GM23338 (cell line): Measurements from ENCODE around the gene PROB1. TPM values are rescaled to one million over a fixed set of nuclear protein-coding genes. Genes with fewer than 3 reads are reported as not detected.
A peak's percentile ranks its signal among the peaks of the same experiment; 100 is the strongest.

Experiments used
- ATAC-seq: fragments of 200-7000 bp; cut with Tn5 transposase; 3 replicates; pipeline ENCODE4 v1.9.1; 2020
- DNase-seq: peaks from one replicate; pipeline ENCODE4 v3.0.0-alpha.2; 2015; ENCODE audit warnings: low spot score
- H2AFZ ChIP-seq: fragments of 200-600 bp; sonication (generic); 2 replicates; pipeline ENCODE4 v1.8.0; 2016; ENCODE audit warnings: antibody characterized with exemption, mild to moderate bottlenecking, moderate library complexity
- H3F3A ChIP-seq: fragments of 200-600 bp; sonication (generic); replicated peaks from 2 replicates; pipeline ENCODE4 v1.8.0; 2017; ENCODE audit warnings: antibody characterized with exemption, mixed run types, low read depth
- H3K27ac ChIP-seq: fragments of 200-600 bp; sonication (generic); 2 replicates; pipeline ENCODE4 v1.6.1; 2016; ENCODE audit warnings: low read depth
- H3K27me3 ChIP-seq: fragments of 200-600 bp; sonication (generic); 2 replicates; pipeline ENCODE4 v1.8.0; 2016; ENCODE audit warnings: mild to moderate bottlenecking, mixed run types, moderate library complexity; ENCODE audit not compliant: insufficient read depth
- H3K36me3 ChIP-seq: fragments of 200-600 bp; sonication (generic); 2 replicates; pipeline ENCODE4 v1.8.0; 2016; ENCODE audit warnings: mild to moderate bottlenecking; ENCODE audit not compliant: insufficient read depth
- H3K4me1 ChIP-seq: fragments of 200-600 bp; sonication (generic); 2 replicates; pipeline ENCODE4 v1.8.0; 2016; ENCODE audit warnings: mild to moderate bottlenecking, moderate library complexity; ENCODE audit not compliant: insufficient read depth
- H3K4me2 ChIP-seq: fragments of 200-600 bp; sonication (generic); 2 replicates; pipeline ENCODE4 v1.7.1; 2017; ENCODE audit warnings: mixed run types
- H3K4me3 ChIP-seq: fragments of 200-600 bp; sonication (generic); 2 replicates; pipeline ENCODE4 v1.6.1; 2016; ENCODE audit warnings: mixed run types
- H3K79me2 ChIP-seq: fragments of 200-600 bp; sonication (generic); replicated peaks from 2 replicates; pipeline ENCODE4 v1.8.0; 2017; ENCODE audit warnings: mild to moderate bottlenecking; ENCODE audit not compliant: insufficient read depth
- H3K9me2 ChIP-seq: fragments of 200-600 bp; sonication (generic); 2 replicates; pipeline ENCODE4 v1.8.0; 2017; ENCODE audit not compliant: insufficient read depth
- H4K20me1 ChIP-seq: fragments of 200-600 bp; sonication (generic); replicated peaks from 2 replicates; pipeline ENCODE4 v1.8.0; 2017; ENCODE audit warnings: mild to moderate bottlenecking; ENCODE audit not compliant: insufficient read depth
- H3K27ac Mint-ChIP-seq: 2 replicates; pipeline ENCODE4 v1.8.0; 2020; ENCODE audit warnings: inconsistent platforms, mild to moderate bottlenecking, moderate library complexity, mixed read lengths
- H3K27me3 Mint-ChIP-seq: 3 replicates; pipeline ENCODE4 v1.8.0; 2022; ENCODE audit warnings: low read depth, mild to moderate bottlenecking, moderate library complexity, mixed read lengths, inconsistent platforms; ENCODE audit not compliant: insufficient read depth, poor library complexity
- H3K36me3 Mint-ChIP-seq: 3 replicates; pipeline ENCODE4 v1.8.0; 2021; ENCODE audit warnings: low read depth, mild to moderate bottlenecking, inconsistent platforms, moderate library complexity, mixed read lengths
- H3K4me1 Mint-ChIP-seq: 3 replicates; pipeline ENCODE4 v1.8.0; 2020; ENCODE audit warnings: mild to moderate bottlenecking, inconsistent platforms, mixed read lengths
- H3K4me3 Mint-ChIP-seq: 3 replicates; pipeline ENCODE4 v1.8.0; 2021; ENCODE audit warnings: moderate library complexity, mild to moderate bottlenecking, inconsistent platforms, mixed read lengths
- H3K9me3 Mint-ChIP-seq: 3 replicates; pipeline ENCODE4 v1.8.0; 2020; ENCODE audit warnings: moderate library complexity, mild to moderate bottlenecking, inconsistent platforms, mixed read lengths
- CREB1 ChIP-seq: fragments of 250-450 bp; sonication (Bioruptor Pico); IDR thresholded peaks from 2 replicates; pipeline ENCODE4 v1.5.0; 2020; ENCODE audit warnings: low read depth, mild to moderate bottlenecking, moderate library complexity
- EZH2phosphoT487 ChIP-seq: fragments of 200-600 bp; sonication (generic); IDR thresholded peaks from one replicate; pipeline ENCODE4 v1.8.1; 2018; ENCODE audit warnings: antibody characterized with exemption; ENCODE audit not compliant: unreplicated experiment
- JUNB ChIP-seq: IDR thresholded peaks from one replicate; pipeline ENCODE4 v1.6.1; 2016; ENCODE audit warnings: antibody characterized with exemption; ENCODE audit not compliant: unreplicated experiment
- NANOG ChIP-seq: IDR thresholded peaks from 2 replicates; pipeline ENCODE4 v1.6.1; 2016; ENCODE audit warnings: antibody characterized with exemption, borderline replicate concordance
- POLR2AphosphoS5 ChIP-seq: IDR thresholded peaks from 2 replicates; pipeline ENCODE4 v1.6.1; 2016; ENCODE audit warnings: antibody characterized with exemption, low read depth
- STAT1 ChIP-seq: IDR thresholded peaks from one replicate; pipeline ENCODE4 v1.6.1; 2016; ENCODE audit warnings: antibody characterized with exemption; ENCODE audit not compliant: unreplicated experiment
- ZNF114 ChIP-seq: fragments of 250-450 bp; sonication (Bioruptor Pico); IDR thresholded peaks from 2 replicates; pipeline ENCODE4 v1.5.0; 2020; ENCODE audit warnings: mild to moderate bottlenecking, moderate library complexity
- polyA plus RNA-seq: library from polyadenylated mRNA; unstranded; fragments of >200 nt; fragmentation: Nextera tagmentation; extraction: Ambion mirVana; gene quantifications from 2 replicates; pipeline ENCODE4 v1.2.1, GENCODE V29; 2016
- total RNA-seq: library from RNA; depleted of rRNA; stranded (reverse); fragments of >200 nt; shearing (Covaris generic); gene quantifications from 2 replicates; pipeline ENCODE4 v1.2.3, GENCODE V29; 2014
- TF ChIP-seq, protein P1 (sequence below): IDR thresholded peaks from one replicate; pipeline ENCODE4 v1.6.1; 2018; ENCODE audit warnings: antibody characterized with exemption; ENCODE audit not compliant: unreplicated experiment
- TF ChIP-seq, protein P2 (sequence below): IDR thresholded peaks from 2 replicates; pipeline ENCODE4 v1.6.1; 2016; ENCODE audit warnings: antibody characterized with exemption
- TF ChIP-seq, protein P3 (sequence below): fragments of 250-450 bp; sonication (Bioruptor Pico); IDR thresholded peaks from 2 replicates; pipeline ENCODE4 v1.5.0; 2020; ENCODE audit warnings: mild to moderate bottlenecking, moderate library complexity
- TF ChIP-seq, protein P4 (sequence below), 2 experiments: fragments of 200-600 bp in 1 of 2; sonication (generic) in 1 of 2; conservative IDR thresholded peaks; 2 replicates each; pipeline versions ENCODE4 v1.5.1 to v1.6.1; 2016 to 2017; ENCODE audit warnings: antibody characterized with exemption in 2 of 2, low read depth in 2 of 2, mild to moderate bottlenecking in 2 of 2, moderate library complexity in 1 of 2

PROB1 gene
- total and polyA plus RNA-seq, 2 experiments from 2014 or later: 0.73 to 2.7 TPM

DNA sequence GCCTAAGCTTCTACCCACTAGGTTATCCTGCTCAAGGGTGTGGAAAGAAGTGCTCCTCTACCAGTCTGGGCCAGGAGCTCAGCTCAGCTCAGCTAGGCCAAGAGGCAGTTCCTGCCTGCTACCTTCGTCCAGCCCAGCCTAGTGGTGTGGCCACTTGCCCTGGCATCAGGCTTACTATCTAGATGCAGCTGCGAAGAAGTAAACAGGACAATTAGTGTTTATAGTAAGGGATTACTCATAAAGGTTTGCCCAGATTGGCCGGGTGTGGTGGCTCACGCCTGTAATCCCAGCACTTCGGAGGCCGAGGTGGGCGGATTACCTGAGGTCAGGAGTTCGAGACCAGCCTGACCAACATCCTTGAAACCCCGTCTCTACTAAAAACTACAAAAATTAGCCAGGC is 21.7 kb upstream of the PROB1 start (continued):
- TF ChIP-seq, protein P1, sequence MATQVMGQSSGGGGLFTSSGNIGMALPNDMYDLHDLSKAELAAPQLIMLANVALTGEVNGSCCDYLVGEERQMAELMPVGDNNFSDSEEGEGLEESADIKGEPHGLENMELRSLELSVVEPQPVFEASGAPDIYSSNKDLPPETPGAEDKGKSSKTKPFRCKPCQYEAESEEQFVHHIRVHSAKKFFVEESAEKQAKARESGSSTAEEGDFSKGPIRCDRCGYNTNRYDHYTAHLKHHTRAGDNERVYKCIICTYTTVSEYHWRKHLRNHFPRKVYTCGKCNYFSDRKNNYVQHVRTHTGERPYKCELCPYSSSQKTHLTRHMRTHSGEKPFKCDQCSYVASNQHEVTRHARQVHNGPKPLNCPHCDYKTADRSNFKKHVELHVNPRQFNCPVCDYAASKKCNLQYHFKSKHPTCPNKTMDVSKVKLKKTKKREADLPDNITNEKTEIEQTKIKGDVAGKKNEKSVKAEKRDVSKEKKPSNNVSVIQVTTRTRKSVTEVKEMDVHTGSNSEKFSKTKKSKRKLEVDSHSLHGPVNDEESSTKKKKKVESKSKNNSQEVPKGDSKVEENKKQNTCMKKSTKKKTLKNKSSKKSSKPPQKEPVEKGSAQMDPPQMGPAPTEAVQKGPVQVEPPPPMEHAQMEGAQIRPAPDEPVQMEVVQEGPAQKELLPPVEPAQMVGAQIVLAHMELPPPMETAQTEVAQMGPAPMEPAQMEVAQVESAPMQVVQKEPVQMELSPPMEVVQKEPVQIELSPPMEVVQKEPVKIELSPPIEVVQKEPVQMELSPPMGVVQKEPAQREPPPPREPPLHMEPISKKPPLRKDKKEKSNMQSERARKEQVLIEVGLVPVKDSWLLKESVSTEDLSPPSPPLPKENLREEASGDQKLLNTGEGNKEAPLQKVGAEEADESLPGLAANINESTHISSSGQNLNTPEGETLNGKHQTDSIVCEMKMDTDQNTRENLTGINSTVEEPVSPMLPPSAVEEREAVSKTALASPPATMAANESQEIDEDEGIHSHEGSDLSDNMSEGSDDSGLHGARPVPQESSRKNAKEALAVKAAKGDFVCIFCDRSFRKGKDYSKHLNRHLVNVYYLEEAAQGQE: no peak
- TF ChIP-seq NANOG (no peak), STAT1 (no peak), JUNB (no peak)
- TF ChIP-seq, protein P2, sequence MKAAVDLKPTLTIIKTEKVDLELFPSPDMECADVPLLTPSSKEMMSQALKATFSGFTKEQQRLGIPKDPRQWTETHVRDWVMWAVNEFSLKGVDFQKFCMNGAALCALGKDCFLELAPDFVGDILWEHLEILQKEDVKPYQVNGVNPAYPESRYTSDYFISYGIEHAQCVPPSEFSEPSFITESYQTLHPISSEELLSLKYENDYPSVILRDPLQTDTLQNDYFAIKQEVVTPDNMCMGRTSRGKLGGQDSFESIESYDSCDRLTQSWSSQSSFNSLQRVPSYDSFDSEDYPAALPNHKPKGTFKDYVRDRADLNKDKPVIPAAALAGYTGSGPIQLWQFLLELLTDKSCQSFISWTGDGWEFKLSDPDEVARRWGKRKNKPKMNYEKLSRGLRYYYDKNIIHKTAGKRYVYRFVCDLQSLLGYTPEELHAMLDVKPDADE: no peak

DNA sequence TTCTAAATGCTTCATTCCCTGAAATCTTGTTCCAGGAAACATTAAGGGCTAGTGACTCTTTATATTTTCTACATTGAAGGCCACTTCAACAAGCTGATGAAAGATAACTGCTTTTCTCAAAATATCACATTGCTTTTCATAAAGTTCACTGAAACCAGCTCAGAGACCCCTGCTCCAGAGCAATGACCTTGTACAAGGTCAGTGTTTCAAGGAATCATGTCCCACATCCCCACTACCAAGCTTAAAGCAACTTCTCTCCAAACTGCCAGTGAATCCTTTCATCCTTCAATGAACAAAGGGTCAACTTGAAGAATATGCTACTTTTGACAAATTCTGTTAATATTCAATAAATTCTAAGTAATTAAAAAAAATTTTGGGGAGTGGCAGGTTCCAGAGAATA is 21.0 kb upstream of the PROB1 start:
- no peaks in the 10 kb centered on the region for H4K20me1 ChIP-seq
- no peak overlapping the region for H2AFZ ChIP-seq
- H3K27ac ChIP-seq: peak overlapping the region; percentile 45; the same call in 1 of the 2 replicates
- DNase-seq (no peak), ATAC-seq (no peak)
- peaks cover 3% of the 10 kb centered on the region; the same call in 1 of the 2 replicates for H3F3A ChIP-seq
- Mint-ChIP-seq H3K9me3 (no peaks in the 10 kb centered on the region), H3K4me3 (no peak overlapping the region), H3K4me1 (peaks cover 15% of the 10 kb centered on the region), H3K36me3 (peaks cover 15% of the 10 kb centered on the region), H3K27me3 (no peaks in the 10 kb centered on the region), H3K27ac (no peak overlapping the region)
- H3K4me3 ChIP-seq: no peak overlapping the region
- H3K79me2 ChIP-seq: no peaks in the 10 kb centered on the region
- no peaks in the 10 kb centered on the region for H3K9me2 ChIP-seq
- peaks cover 4% of the 10 kb centered on the region; the same call in 1 of the 2 replicates for H3K36me3 ChIP-seq
- no peaks in the 10 kb centered on the region for H3K27me3 ChIP-seq
- no peak overlapping the region for H3K4me2 ChIP-seq
- no peaks in the 10 kb centered on the region for H3K4me1 ChIP-seq
- TF ChIP-seq JUNB (no peak), EZH2phosphoT487 (no peak), NANOG (no peak), POLR2AphosphoS5 (no peak), ZNF114 (CRISPR knock-in tag) (no peak), STAT1 (no peak), CREB1 (no peak)
- TF ChIP-seq, protein P2: no peak
- TF ChIP-seq, protein P3, sequence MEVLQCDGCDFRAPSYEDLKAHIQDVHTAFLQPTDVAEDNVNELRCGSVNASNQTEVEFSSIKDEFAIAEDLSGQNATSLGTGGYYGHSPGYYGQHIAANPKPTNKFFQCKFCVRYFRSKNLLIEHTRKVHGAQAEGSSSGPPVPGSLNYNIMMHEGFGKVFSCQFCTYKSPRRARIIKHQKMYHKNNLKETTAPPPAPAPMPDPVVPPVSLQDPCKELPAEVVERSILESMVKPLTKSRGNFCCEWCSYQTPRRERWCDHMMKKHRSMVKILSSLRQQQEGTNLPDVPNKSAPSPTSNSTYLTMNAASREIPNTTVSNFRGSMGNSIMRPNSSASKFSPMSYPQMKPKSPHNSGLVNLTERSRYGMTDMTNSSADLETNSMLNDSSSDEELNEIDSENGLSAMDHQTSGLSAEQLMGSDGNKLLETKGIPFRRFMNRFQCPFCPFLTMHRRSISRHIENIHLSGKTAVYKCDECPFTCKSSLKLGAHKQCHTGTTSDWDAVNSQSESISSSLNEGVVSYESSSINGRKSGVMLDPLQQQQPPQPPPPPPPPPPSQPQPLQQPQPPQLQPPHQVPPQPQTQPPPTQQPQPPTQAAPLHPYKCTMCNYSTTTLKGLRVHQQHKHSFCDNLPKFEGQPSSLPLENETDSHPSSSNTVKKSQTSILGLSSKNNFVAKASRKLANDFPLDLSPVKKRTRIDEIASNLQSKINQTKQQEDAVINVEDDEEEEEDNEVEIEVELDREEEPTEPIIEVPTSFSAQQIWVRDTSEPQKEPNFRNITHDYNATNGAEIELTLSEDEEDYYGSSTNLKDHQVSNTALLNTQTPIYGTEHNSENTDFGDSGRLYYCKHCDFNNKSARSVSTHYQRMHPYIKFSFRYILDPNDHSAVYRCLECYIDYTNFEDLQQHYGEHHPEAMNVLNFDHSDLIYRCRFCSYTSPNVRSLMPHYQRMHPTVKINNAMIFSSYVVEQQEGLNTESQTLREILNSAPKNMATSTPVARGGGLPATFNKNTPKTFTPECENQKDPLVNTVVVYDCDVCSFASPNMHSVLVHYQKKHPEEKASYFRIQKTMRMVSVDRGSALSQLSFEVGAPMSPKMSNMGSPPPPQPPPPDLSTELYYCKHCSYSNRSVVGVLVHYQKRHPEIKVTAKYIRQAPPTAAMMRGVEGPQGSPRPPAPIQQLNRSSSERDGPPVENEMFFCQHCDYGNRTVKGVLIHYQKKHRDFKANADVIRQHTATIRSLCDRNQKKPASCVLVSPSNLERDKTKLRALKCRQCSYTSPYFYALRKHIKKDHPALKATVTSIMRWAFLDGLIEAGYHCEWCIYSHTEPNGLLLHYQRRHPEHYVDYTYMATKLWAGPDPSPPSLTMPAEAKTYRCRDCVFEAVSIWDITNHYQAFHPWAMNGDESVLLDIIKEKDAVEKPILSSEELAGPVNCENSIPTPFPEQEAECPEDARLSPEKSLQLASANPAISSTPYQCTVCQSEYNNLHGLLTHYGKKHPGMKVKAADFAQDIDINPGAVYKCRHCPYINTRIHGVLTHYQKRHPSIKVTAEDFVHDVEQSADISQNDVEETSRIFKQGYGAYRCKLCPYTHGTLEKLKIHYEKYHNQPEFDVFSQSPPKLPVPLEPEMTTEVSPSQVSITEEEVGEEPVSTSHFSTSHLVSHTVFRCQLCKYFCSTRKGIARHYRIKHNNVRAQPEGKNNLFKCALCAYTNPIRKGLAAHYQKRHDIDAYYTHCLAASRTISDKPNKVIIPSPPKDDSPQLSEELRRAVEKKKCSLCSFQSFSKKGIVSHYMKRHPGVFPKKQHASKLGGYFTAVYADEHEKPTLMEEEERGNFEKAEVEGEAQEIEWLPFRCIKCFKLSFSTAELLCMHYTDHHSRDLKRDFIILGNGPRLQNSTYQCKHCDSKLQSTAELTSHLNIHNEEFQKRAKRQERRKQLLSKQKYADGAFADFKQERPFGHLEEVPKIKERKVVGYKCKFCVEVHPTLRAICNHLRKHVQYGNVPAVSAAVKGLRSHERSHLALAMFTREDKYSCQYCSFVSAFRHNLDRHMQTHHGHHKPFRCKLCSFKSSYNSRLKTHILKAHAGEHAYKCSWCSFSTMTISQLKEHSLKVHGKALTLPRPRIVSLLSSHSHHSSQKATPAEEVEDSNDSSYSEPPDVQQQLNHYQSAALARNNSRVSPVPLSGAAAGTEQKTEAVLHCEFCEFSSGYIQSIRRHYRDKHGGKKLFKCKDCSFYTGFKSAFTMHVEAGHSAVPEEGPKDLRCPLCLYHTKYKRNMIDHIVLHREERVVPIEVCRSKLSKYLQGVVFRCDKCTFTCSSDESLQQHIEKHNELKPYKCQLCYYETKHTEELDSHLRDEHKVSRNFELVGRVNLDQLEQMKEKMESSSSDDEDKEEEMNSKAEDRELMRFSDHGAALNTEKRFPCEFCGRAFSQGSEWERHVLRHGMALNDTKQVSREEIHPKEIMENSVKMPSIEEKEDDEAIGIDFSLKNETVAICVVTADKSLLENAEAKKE (CRISPR knock-in tag): no peak
- TF ChIP-seq, protein P4, sequence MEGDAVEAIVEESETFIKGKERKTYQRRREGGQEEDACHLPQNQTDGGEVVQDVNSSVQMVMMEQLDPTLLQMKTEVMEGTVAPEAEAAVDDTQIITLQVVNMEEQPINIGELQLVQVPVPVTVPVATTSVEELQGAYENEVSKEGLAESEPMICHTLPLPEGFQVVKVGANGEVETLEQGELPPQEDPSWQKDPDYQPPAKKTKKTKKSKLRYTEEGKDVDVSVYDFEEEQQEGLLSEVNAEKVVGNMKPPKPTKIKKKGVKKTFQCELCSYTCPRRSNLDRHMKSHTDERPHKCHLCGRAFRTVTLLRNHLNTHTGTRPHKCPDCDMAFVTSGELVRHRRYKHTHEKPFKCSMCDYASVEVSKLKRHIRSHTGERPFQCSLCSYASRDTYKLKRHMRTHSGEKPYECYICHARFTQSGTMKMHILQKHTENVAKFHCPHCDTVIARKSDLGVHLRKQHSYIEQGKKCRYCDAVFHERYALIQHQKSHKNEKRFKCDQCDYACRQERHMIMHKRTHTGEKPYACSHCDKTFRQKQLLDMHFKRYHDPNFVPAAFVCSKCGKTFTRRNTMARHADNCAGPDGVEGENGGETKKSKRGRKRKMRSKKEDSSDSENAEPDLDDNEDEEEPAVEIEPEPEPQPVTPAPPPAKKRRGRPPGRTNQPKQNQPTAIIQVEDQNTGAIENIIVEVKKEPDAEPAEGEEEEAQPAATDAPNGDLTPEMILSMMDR (conservative IDR thresholded peaks at IDR 0.05; ENCODE audit: low read depth in 2 of 2): no peak
